Heart left ventricle (tissue), 16 donors: ENCODE measurements around the gene TFIP11. TPM values are rescaled to one million over a fixed set of nuclear protein-coding genes. Genes with fewer than 3 reads are reported as not detected.

Experiments
- ATAC-seq, 4 donors: fragments of 200-7000 bp; cut with Tn5 transposase; one replicate each; pipeline ENCODE4 v1.9.1; 2020 to 2022; ENCODE audit warnings: moderate library complexity in 4 of 4, mild to moderate bottlenecking in 3 of 4, moderate number of reproducible peaks in 1 of 4
- DNase-seq, 5 donors: peaks; one replicate each; pipeline ENCODE4 v3.0.0-alpha.2; 2020
- H3K27ac ChIP-seq, 12 donors: fragments of 200-600 bp; sonication (generic) in 4 of 12; one replicate each; pipeline versions ENCODE4 v1.5.0 to v1.8.0; 2016 to 2022; ENCODE audit warnings: mild to moderate bottlenecking in 2 of 12
- H3K27me3 ChIP-seq, 9 donors: fragments of 200-600 bp; sonication (generic) in 2 of 9; one replicate each; pipeline versions ENCODE4 v1.5.1 to v1.8.0; 2016 to 2022; ENCODE audit warnings: mild to moderate bottlenecking in 3 of 9
- H3K36me3 ChIP-seq, 9 donors: fragments of 200-600 bp; sonication (generic) in 2 of 9; one replicate each; pipeline versions ENCODE4 v1.5.0 to v1.8.0; 2018 to 2022; ENCODE audit warnings: mild to moderate bottlenecking in 2 of 9
- H3K4me1 ChIP-seq, 12 donors: fragments of 200-600 bp; sonication (generic) in 4 of 12; one replicate each; pipeline versions ENCODE4 v1.5.0 to v1.8.0; 2016 to 2022; ENCODE audit warnings: mild to moderate bottlenecking in 3 of 12
- H3K4me3 ChIP-seq, 12 donors: fragments of 200-600 bp; sonication (generic) in 4 of 12; one replicate each; pipeline versions ENCODE4 v1.5.0 to v1.8.0; 2017 to 2022; ENCODE audit warnings: mild to moderate bottlenecking in 9 of 12, moderate library complexity in 4 of 12
- H3K9me3 ChIP-seq, 12 donors: fragments of 200-600 bp; sonication (generic) in 4 of 12; one replicate each; pipeline versions ENCODE4 v1.5.0 to v1.8.0; 2016 to 2022; ENCODE audit warnings: mild to moderate bottlenecking in 1 of 12
- CTCF ChIP-seq, 12 donors: fragments of 200-600 bp; sonication (generic) in 4 of 12; IDR thresholded peaks; one replicate each; pipeline versions ENCODE4 v1.5.0 to v1.8.0; 2018 to 2022; ENCODE audit warnings: antibody characterized with exemption in 12 of 12, mild to moderate bottlenecking in 5 of 12
- POLR2A ChIP-seq, 2 donors: fragments of 450-650 bp; IDR thresholded peaks; one replicate each; pipeline ENCODE4 v1.6.1; 2017; ENCODE audit warnings: antibody characterized with exemption in 2 of 2, mild to moderate bottlenecking in 2 of 2, moderate library complexity in 2 of 2
- WGBS, 4 donors: extraction: QIAGEN DNeasy Blood & Tissue Kit in 2 of 4; methylation state at CpG; one replicate each; pipeline versions ENCODE4 v1.1.5 to v1.1.7; 2013 to 2018; 5-methylcytosine and 5-hydroxymethylcytosine counted together
- intact Hi-C, 10 donors: fragments of 100-400 bp; cut with DNase I; formaldehyde crosslinking; loops; one replicate each; pipeline versions ENCODE4 v1.11.1 to v1.14.2; 2022
- polyA plus RNA-seq, 2 donors: library from polyadenylated mRNA; stranded (reverse); fragments of 200-250 nt; gene quantifications; one replicate each; pipeline ENCODE4 v1.2.3, GENCODE V29; 2013
- total RNA-seq, 9 donors: library from RNA; depleted of rRNA in 2 of 9; stranded (reverse); fragments of >200 nt in 2 of 9; fragmentation: NEBNext Ultra II Directional in 3 of 9; extraction: Animal tissue kit (Norgen Biotek cat#: 25700) in 3 of 9; gene quantifications; one replicate each; pipeline versions ENCODE4 v1.1.0 to v1.2.4, GENCODE V29; 2016 to 2023
- donor health status: ischemic (EF 13 %, LVEDD 7.1; RV severe dilation, severe dysfunction).
- donor health status: healthy with polysubstance abuse.
- donor health status: DM: no; HTN: yes; CAD: no.
- donor health status: DM: no; HTN: no; CAD: no.
- donor health status: ischemic (EF 25% LVEDD 6.9; RV normal size, moderate dysfunction).
- donor health status: ischemic (EF 25% LVEDD 5.7; RV mildly dilated, moderate dysfunction).
- donor health status: healthy.
- donor health status: DM: yes; HTN: yes; CAD: no.
- donor health status: ischemic (EF 35%, LVEDD 5.7; RV mildly dilated, moderate dysfunction).
- donor health status: nonischemic (EF 11% LVEDD 7.7; RV severe dilation, severe dysfunction).
- donor health status: DM: yes; HTN: yes; CAD: no.
- donor health status: PGD.
- donor health status: ischemic (EF 29% LVEDD 5.4; RV normal size, mild dysfunction).
- donor health status: nonischemic (EF 23%, LVEDD 6.1; RV moderate dilation, normal function).

The TFIP11 gene
- total and polyA plus RNA-seq, 11 donors, result 15.1 to 28.0 (median 23.1) TPM

GRCh38 chr22:26448334-26448733, 63.9 kb downstream of the TFIP11 start:
- H3K27me3 ChIP-seq, result no peaks in the 10 kb centered on the region
- H3K36me3 ChIP-seq, result peaks cover 3 to 32% (median 25%) of the 10 kb centered on the region in 9 donors
- intact Hi-C loops, result no loop called here
- ATAC-seq, result no peak
- H3K4me3 ChIP-seq, result no peak overlapping the region
- peaks cover 0 to 8% (median 0%) of the 10 kb centered on the region in 12 donors for H3K4me1 ChIP-seq
- WGBS, 4 donors, result 34 to 52% (median 40%) methylated on average over 4 to 5 of the region's 5 CpGs
- no peak overlapping the region for H3K27ac ChIP-seq
- no peak for DNase-seq
- H3K9me3 ChIP-seq, result no peaks in the 10 kb centered on the region
- TF ChIP-seq POLR2A (IDR thresholded peaks at IDR 0.05) (no peak), CTCF (IDR thresholded peaks at IDR 0.05) (no peak)

- peaks cover 3 to 26% (median 19%) of the 10 kb centered on the region in 9 donors for H3K36me3 ChIP-seq
- WGBS, 4 donors, result 77 to 82% (median 79%) methylated on average over 15 of the region's 15 CpGs
- ATAC-seq, result no peak
- no peak for DNase-seq
- peaks cover 0 to 8% (median 0%) of the 10 kb centered on the region in 12 donors for H3K4me1 ChIP-seq
- TF ChIP-seq CTCF (IDR thresholded peaks at IDR 0.05) (no peak), POLR2A (IDR thresholded peaks at IDR 0.05) (no peak)
- peak overlapping the region in 1 of 12 donors; percentile 47 for H3K27ac ChIP-seq
- no peaks in the 10 kb centered on the region for H3K9me3 ChIP-seq
- H3K4me3 ChIP-seq, result no peak overlapping the region
- H3K27me3 ChIP-seq, result no peaks in the 10 kb centered on the region
- intact Hi-C loops, result no loop called here
Observed at GRCh38 chr22:26447584-26448329, 64.5 kb downstream of the TFIP11 start.

- DNase-seq, result no peak
Observed at GRCh38 chr22:26446808-26447515, 65.3 kb downstream of the TFIP11 start.

More at GRCh38 chr22:26446808-26447515, 65.3 kb downstream of the TFIP11 start:
- Histone ChIP-seq H3K4me3 (no peak overlapping the region), H3K9me3 (no peaks in the 10 kb centered on the region), H3K27me3 (no peaks in the 10 kb centered on the region), H3K36me3 (peaks cover 0 to 18% (median 11%) of the 10 kb centered on the region in 9 donors), H3K4me1 (peaks cover 0 to 8% (median 0%) of the 10 kb centered on the region in 12 donors), H3K27ac (peak overlapping the region in 1 of 12 donors; percentile 47)
- intact Hi-C loops, result no loop called here
- no peak for ATAC-seq
- 86 to 90% (median 88%) methylated on average over 17 of the region's 17 CpGs for WGBS, 4 donors
- no peak for TF ChIP-seq POLR2A (IDR thresholded peaks at IDR 0.05)
- no peak for TF ChIP-seq CTCF (IDR thresholded peaks at IDR 0.05)
